GM23248 (cell line): ENCODE results near the gene CIDEC. TPM values are rescaled to one million over a fixed set of nuclear protein-coding genes. Genes with fewer than 3 reads are reported as not detected.
A peak's percentile ranks its signal among the peaks of the same experiment; 100 is the strongest.
"Not testable (repeated sequence)": the region's sequence is repeated elsewhere in the genome, so short reads cannot be mapped to it uniquely, and the experiment has no call there.

ENCODE experiments used
- DNase-seq: peaks from one replicate; pipeline ENCODE4 v3.0.0-alpha.2; 2015
- H2AFZ ChIP-seq: fragments of 200-600 bp; sonication (generic); 2 replicates; pipeline ENCODE4 v1.6.1; 2016; ENCODE audit warnings: antibody characterized with exemption
- H3F3A ChIP-seq: fragments of 200-600 bp; sonication (generic); 2 replicates; pipeline ENCODE4 v1.6.1; 2016; ENCODE audit warnings: mild to moderate bottlenecking, antibody characterized with exemption, mixed run types; ENCODE audit not compliant: insufficient read depth
- H3K27ac ChIP-seq: fragments of 200-600 bp; sonication (generic); 2 replicates; pipeline ENCODE4 v1.5.1; 2016; ENCODE audit warnings: mild to moderate bottlenecking
- H3K27me3 ChIP-seq: fragments of 200-600 bp; sonication (generic); replicated peaks from 2 replicates; pipeline ENCODE4 v1.6.1; 2016; ENCODE audit warnings: mild to moderate bottlenecking; ENCODE audit not compliant: insufficient read depth
- H3K36me3 ChIP-seq: fragments of 200-600 bp; sonication (generic); 2 replicates; pipeline ENCODE4 v1.6.1; 2016; ENCODE audit warnings: low read depth, mild to moderate bottlenecking
- H3K4me1 ChIP-seq: fragments of 200-600 bp; sonication (generic); 2 replicates; pipeline ENCODE4 v1.6.1; 2016; ENCODE audit warnings: mild to moderate bottlenecking; ENCODE audit not compliant: insufficient read depth
- H3K4me2 ChIP-seq: fragments of 200-600 bp; sonication (generic); one replicate; pipeline ENCODE4 v1.6.1; 2016; ENCODE audit warnings: mild to moderate bottlenecking; ENCODE audit not compliant: unreplicated experiment
- H3K4me3 ChIP-seq: fragments of 200-600 bp; sonication (generic); 2 replicates; pipeline ENCODE4 v1.5.1; 2016; ENCODE audit warnings: mild to moderate bottlenecking
- H3K79me2 ChIP-seq: fragments of 200-600 bp; sonication (generic); 2 replicates; pipeline ENCODE4 v1.6.1; 2016; ENCODE audit warnings: mild to moderate bottlenecking; ENCODE audit not compliant: insufficient read depth
- H3K9ac ChIP-seq: fragments of 200-600 bp; sonication (generic); 2 replicates; pipeline ENCODE4 v1.6.1; 2016; ENCODE audit warnings: mild to moderate bottlenecking
- H3K9me2 ChIP-seq: fragments of 200-600 bp; sonication (generic); 2 replicates; pipeline ENCODE4 v1.6.1; 2016; ENCODE audit warnings: mixed run types, mild to moderate bottlenecking, moderate library complexity; ENCODE audit not compliant: insufficient read depth
- H3K9me3 ChIP-seq: fragments of 200-600 bp; sonication (generic); one replicate; pipeline ENCODE4 v1.6.1; 2017; ENCODE audit warnings: low read depth
- H4K20me1 ChIP-seq: fragments of 200-600 bp; sonication (generic); 2 replicates; pipeline ENCODE4 v1.6.0; 2016; ENCODE audit not compliant: insufficient read depth
- EZH2 ChIP-seq: fragments of 200-600 bp; sonication (generic); IDR thresholded peaks from 2 replicates; pipeline ENCODE4 v1.6.1; 2018; ENCODE audit warnings: antibody characterized with exemption, mild to moderate bottlenecking; ENCODE audit not compliant: insufficient read depth, poor library complexity, severe bottlenecking
- EZH2phosphoT487 ChIP-seq: fragments of 200-600 bp; sonication (generic); IDR thresholded peaks from 2 replicates; pipeline ENCODE4 v1.6.1; 2018; ENCODE audit warnings: antibody characterized with exemption, moderate library complexity, mild to moderate bottlenecking, low read depth; ENCODE audit not compliant: insufficient read depth
- WGBS, 2 experiments: methylation state at CpG; one replicate each; pipeline ENCODE4 v1.1.6; 2015 to 2017; ENCODE audit warnings: low lambda C conversion rate in 2 of 2, low coverage in 1 of 2; ENCODE audit errors: missing lambda C conversion rate in 2 of 2; 5-methylcytosine and 5-hydroxymethylcytosine counted together
- in situ Hi-C: fragments of 300-500 bp; cut with MboI; formaldehyde crosslinking; loops from 2 replicates; pipeline ENCODE4 v1.15.0; 2020
- polyA plus RNA-seq: library from polyadenylated mRNA; unstranded; fragments of >200 nt; fragmentation: Nextera tagmentation; extraction: Ambion mirVana; gene quantifications from 2 replicates; pipeline ENCODE4 v1.2.1, GENCODE V29; 2016
- total RNA-seq: library from RNA; depleted of rRNA; stranded (reverse); fragments of >200 nt; shearing (Covaris generic); gene quantifications from 2 replicates; pipeline ENCODE4 v1.2.3, GENCODE V29; 2014

Gene CIDEC
- total and polyA plus RNA-seq, 2 experiments from 2014 or later = not detected

DNA sequence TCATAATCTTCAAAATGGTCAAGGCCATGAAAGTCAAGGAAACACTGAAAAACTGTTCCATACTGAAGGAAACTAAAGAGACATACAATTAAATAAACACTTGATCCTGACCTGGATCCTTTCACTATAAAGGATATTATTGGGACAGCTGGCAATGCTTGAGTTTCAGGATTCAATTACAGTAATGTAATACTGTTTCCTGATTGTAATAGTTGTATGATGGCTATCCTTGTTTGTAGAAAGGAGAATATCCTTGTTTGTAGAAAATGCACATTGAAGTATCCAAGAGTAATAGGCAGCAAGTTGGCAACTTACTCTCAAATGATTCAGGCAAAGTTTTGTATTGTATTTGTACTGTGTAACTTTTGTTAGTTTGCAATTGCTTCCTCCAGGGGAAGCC, 4.6 kb downstream of the CIDEC start:
- no peak for TF ChIP-seq EZH2phosphoT487
- no peak for TF ChIP-seq EZH2
- Histone ChIP-seq H2AFZ (no peak overlapping the region), H3K4me2 (no peak overlapping the region), H4K20me1 (no peaks in the 10 kb centered on the region), H3K79me2 (no peaks in the 10 kb centered on the region), H3K4me3 (no peak overlapping the region), H3F3A (no peaks in the 10 kb centered on the region), H3K36me3 (no peaks in the 10 kb centered on the region), H3K9me3 (no peaks in the 10 kb centered on the region), H3K9me2 (no peaks in the 10 kb centered on the region), H3K4me1 (peaks cover 4% of the 10 kb centered on the region; the same call in 1 of the 2 replicates), H3K27ac (no peak overlapping the region), H3K27me3 (no peaks in the 10 kb centered on the region), H3K9ac (no peak overlapping the region)
- DNase-seq = no peak
- in situ Hi-C loops = no loop called here

GRCh38 chr3:9872067-9872466, 8.0 kb downstream of the CIDEC start:
- H3K4me2 ChIP-seq, H2AFZ ChIP-seq, DNase-seq, H3F3A ChIP-seq, H3K4me3 ChIP-seq, H3K9me3 ChIP-seq, H4K20me1 ChIP-seq, H3K9me2 ChIP-seq, H3K27me3 ChIP-seq, H3K36me3 ChIP-seq, in situ Hi-C loops, H3K4me1 ChIP-seq, H3K27ac ChIP-seq, H3K9ac ChIP-seq, H3K79me2 ChIP-seq: not testable (repeated sequence)
- WGBS, 2 experiments = 85 to 86% methylated on average over 5 of the region's 5 CpGs

DNA sequence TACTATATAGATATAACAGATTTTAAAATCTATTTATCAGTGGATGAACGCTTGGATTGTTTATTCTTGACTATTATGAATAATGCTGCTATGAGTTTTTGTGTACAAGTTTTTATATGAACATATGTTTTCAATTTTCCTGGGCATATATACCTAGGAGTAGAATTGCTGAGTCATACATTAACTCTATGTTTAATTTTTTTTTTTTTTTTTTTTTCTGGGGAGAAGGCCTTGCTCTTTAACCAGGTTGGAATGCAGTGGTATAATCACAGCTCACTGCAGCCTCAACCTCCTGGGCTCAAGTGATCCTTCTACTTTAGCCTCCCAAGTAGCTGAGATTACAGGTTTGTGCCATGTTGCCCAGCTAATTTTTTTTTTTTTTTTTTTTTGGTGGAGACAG, 9.1 kb downstream of the CIDEC start:
- Histone ChIP-seq H3K4me3 (no peak overlapping the region), H3K4me2 (no peak overlapping the region), H3K36me3 (no peaks in the 10 kb centered on the region), H3K9ac (no peak overlapping the region), H3K9me2 (no peaks in the 10 kb centered on the region), H4K20me1 (no peaks in the 10 kb centered on the region), H3K9me3 (no peaks in the 10 kb centered on the region), H3K4me1 (peaks cover 4% of the 10 kb centered on the region; the same call in 1 of the 2 replicates), H3F3A (no peaks in the 10 kb centered on the region), H3K79me2 (no peaks in the 10 kb centered on the region), H3K27ac (no peak overlapping the region), H3K27me3 (no peaks in the 10 kb centered on the region), H2AFZ (no peak overlapping the region)
- in situ Hi-C loops = no loop called here
- TF ChIP-seq EZH2phosphoT487 (no peak), EZH2 (no peak)
- WGBS, 2 experiments = 4 to 13% methylated on average over 1 of the region's 1 CpG
- DNase-seq = peak; percentile 85

DNA sequence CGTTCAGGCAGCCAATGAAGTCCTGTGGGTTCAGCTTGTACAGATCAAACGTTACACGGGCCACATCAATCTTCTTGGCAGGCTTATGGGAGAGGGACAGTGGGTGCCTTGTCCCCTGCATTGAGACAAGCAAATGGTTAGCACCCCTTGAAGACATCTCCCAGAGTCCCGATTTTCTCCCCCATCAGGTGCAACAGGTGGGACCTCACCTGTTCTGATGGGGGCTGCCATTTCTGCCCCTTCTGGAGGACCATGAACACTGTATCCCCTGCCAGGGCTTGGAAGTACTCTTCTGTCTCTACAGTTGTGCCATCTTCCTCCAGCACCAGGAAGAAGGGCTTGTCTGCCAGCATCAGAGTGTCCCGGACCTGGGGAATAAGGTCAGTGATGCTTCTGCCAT, 10.1 kb downstream of the CIDEC start:
- H3K27me3 ChIP-seq = no peaks in the 10 kb centered on the region
- H3K4me2 ChIP-seq = no peak overlapping the region
- H2AFZ ChIP-seq = no peak overlapping the region
- WGBS, 2 experiments = 67% methylated on average over 5 of the region's 5 CpGs
- H3K27ac ChIP-seq = no peak overlapping the region
- H4K20me1 ChIP-seq = no peaks in the 10 kb centered on the region
- no peaks in the 10 kb centered on the region for H3K9me3 ChIP-seq
- no peaks in the 10 kb centered on the region for H3K79me2 ChIP-seq
- DNase-seq = no peak
- H3F3A ChIP-seq = no peaks in the 10 kb centered on the region
- H3K4me3 ChIP-seq = no peak overlapping the region
- no peaks in the 10 kb centered on the region for H3K9me2 ChIP-seq
- in situ Hi-C loops = no loop called here
- H3K36me3 ChIP-seq = no peaks in the 10 kb centered on the region
- no peak overlapping the region for H3K9ac ChIP-seq
- TF ChIP-seq EZH2phosphoT487 (no peak), EZH2 (no peak)
- peaks cover 4% of the 10 kb centered on the region; the same call in 1 of the 2 replicates for H3K4me1 ChIP-seq

DNA sequence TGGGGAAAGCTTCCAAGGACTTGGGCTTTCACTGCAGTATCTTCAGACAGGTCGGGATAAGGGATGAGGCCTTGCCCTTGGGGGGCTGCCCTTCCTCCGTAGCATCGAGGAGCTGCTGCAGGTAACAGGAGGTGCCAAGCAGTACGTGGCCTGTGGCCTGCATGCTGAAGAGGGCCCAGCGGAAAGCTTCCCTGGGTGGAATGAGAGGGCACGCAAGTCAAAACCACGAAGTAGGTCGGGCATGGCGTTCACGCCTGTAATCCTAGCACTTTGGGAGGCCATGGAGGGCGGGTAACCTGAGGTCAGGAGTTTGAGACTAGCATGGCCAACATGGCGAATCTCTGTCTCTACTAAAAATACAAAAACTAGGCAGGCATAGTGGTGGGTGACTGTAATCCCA, 12.9 kb downstream of the CIDEC start:
- H3K4me3 ChIP-seq = no peak overlapping the region
- WGBS, 2 experiments = 82 to 85% methylated on average over 12 of the region's 12 CpGs
- H3K27ac ChIP-seq = no peak overlapping the region
- TF ChIP-seq EZH2phosphoT487 = no peak
- TF ChIP-seq EZH2 = no peak
- peaks cover 4% of the 10 kb centered on the region; the same call in 1 of the 2 replicates for H3K4me1 ChIP-seq
- no peaks in the 10 kb centered on the region for H3F3A ChIP-seq
- no peaks in the 10 kb centered on the region for H3K79me2 ChIP-seq
- H3K27me3 ChIP-seq = no peaks in the 10 kb centered on the region
- no peak overlapping the region for H3K9ac ChIP-seq
- no peaks in the 10 kb centered on the region for H3K9me2 ChIP-seq
- H4K20me1 ChIP-seq = no peaks in the 10 kb centered on the region
- no peak for DNase-seq
- H3K36me3 ChIP-seq = no peaks in the 10 kb centered on the region
- H3K4me2 ChIP-seq = no peak overlapping the region
- no peaks in the 10 kb centered on the region for H3K9me3 ChIP-seq
- H2AFZ ChIP-seq = no peak overlapping the region
- in situ Hi-C loops = no loop called here
